Suppressor macrophage (primary cell): ENCODE measurements around the gene TP53BP2.
"Not testable (repeated sequence)": the region's sequence is repeated elsewhere in the genome, so short reads cannot be mapped to it uniquely, and the experiment has no call there.

Experiments
- DNase-seq, 4 experiments: peaks; one replicate each; pipeline ENCODE4 v3.0.0-alpha.2; 2020 to 2022

Gene TP53BP2

GRCh38 chr1:223738465-223739365 lies 107.0 kb downstream of the TP53BP2 start:
- no peak for DNase-seq

DNA sequence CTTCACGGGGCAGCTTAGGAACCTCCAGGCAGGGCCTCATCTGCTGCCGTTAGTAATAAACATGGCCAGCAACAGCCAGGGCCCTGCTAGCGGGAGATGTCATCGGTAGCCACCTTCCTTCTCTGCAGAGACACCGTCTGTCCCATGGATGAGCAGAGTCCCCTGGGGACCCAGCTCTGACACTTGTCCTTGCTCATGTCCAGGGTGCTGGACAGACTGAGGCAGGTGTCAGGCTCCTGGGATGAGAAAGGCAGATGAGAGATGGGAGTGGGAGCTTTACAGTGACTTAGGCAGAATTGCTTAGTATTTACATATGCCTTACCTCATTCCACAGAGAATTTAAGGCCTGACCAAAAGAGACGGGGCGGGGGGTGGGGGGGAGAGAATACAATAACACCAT lies 108.4 kb downstream of the TP53BP2 start:
- no peak for DNase-seq

DNA sequence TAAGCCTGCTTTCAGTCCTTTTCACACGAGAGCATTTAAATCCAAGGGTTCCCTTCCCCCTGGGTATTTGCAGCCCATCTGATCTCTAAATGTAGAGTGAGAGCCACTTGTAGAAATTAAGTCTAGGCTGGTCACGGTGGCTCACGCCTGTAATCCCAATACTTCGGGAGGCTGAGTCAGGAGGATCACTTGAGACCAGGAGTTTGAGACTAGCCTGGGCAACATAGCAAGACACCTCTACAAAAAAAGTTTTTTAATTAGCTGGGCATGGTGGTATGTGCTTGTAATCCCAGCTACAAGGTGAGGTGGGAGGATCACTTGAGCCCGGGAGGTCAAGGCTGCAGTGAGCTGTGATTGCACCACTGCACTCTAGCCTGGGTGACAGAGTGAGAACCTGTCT lies 109.1 kb downstream of the TP53BP2 start:
- DNase-seq, result not testable (repeated sequence)

GRCh38 chr1:223733898-223734852 lies 111.6 kb downstream of the TP53BP2 start:
- no peak for DNase-seq

DNA sequence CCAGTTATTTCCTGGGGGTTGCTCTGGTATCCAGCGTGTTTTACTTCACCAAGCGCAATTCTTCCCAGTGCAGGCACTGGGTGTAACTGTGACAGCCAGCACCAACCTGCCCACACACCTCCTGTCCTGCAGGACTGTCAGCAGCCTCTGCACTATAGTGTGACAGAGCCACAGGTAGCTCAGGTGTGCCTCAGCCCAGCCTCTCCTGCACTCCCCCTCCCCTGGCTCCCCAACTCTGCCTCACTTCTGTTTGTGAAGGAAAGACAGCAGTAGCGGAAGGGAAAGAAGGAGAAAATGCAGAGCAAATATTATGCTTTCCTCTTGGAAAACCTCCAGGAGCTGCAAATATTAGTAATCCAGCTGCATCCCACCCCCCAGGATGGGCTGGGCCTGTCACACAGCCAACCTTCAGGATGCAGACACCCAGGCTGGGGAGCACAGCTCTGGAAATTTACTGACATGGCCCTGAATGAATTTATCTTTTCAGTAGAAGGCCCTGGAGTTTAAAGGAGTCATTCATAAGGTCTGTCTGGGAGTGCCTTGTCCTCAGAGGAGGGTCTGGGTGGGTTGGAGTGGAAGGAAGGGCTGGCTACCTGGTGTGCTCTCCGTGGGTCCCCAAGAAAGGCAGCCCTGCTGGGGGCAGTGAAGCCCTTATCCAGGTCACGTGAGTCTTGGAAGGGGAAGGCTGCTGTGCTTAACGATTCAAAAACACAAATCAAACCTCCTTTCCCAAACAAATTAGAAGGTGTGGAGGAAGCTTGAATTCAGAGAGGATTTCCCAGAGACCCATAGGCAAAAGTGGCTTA lies 112.6 kb downstream of the TP53BP2 start:
- DNase-seq, result no peak

- DNase-seq, result peak in 3 of 4 experiments; percentile 24 to 39 (median 39)
Observed at GRCh38 chr1:223731133-223731770, 114.5 kb downstream of the TP53BP2 start.

GRCh38 chr1:223730479-223731132 lies 115.1 kb downstream of the TP53BP2 start:
- no peak for DNase-seq

DNA sequence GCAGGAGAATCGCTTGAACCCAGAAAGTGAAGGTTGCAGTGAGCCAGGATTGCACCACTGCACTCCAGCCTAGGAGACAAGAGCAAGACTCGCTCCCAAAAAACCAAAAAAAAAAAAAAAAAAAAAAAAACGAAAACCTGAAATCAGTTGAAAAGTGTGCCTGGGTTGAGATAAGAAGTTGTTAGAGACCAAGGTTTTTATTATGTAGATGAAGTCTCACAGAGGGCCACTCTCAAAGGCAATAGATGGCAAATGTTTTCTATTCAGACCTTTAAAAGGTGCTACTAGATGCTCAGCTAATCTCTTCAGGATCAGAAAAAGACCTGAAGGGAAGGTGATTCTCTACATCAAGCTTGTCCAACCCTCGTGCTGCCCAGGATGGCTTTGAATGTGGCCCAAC lies 115.8 kb downstream of the TP53BP2 start:
- no peak for DNase-seq
